Esophagus muscularis mucosa (tissue), 4 donors: ENCODE results near the gene DMD. TPM values are rescaled to one million over a fixed set of nuclear protein-coding genes. Genes with fewer than 3 reads are reported as not detected.

ENCODE experiments used
- DNase-seq: peaks from one replicate; pipeline ENCODE4 v3.0.0-alpha.2; 2017; ENCODE audit errors: extremely low spot score
- H3K27ac ChIP-seq, 4 donors: fragments of 200-600 bp; sonication (generic); replicated peaks in 1 of 4; 1 replicate in 3 of 4; 2 replicates in 1 of 4; pipeline ENCODE4 v1.5.1; 2016 to 2019; ENCODE audit warnings: mild to moderate bottlenecking in 1 of 4
- H3K27me3 ChIP-seq, 4 donors: fragments of 200-600 bp; sonication (generic); one replicate each; pipeline versions ENCODE4 v1.5.1 to v1.6.0; 2016 to 2019
- H3K36me3 ChIP-seq, 4 donors: fragments of 200-600 bp; sonication (generic); one replicate each; pipeline ENCODE4 v1.5.1; 2016 to 2019
- H3K4me1 ChIP-seq, 4 donors: fragments of 200-600 bp; sonication (generic); one replicate each; pipeline ENCODE4 v1.5.1; 2016 to 2019
- H3K4me3 ChIP-seq, 4 donors: fragments of 200-600 bp; sonication (generic); 1 replicate in 2 of 4; 2 replicates in 2 of 4; pipeline ENCODE4 v1.5.1; 2016 to 2019; ENCODE audit warnings: mild to moderate bottlenecking in 4 of 4, moderate library complexity in 1 of 4
- H3K9me3 ChIP-seq, 4 donors: fragments of 200-600 bp; sonication (generic); 1 replicate in 3 of 4; 2 replicates in 1 of 4; pipeline ENCODE4 v1.5.1; 2016 to 2019
- EP300 ChIP-seq: sonication (generic); formaldehyde crosslinking; IDR thresholded peaks from one replicate; pipeline ENCODE4 v1.6.1; 2017; ENCODE audit warnings: antibody characterized with exemption
- POLR2A ChIP-seq: fragments of 450-650 bp; IDR thresholded peaks from one replicate; pipeline ENCODE4 v1.6.1; 2017; ENCODE audit warnings: antibody characterized with exemption, moderate library complexity, mild to moderate bottlenecking, low read depth
- POLR2AphosphoS5 ChIP-seq, 2 donors: sonication (generic); formaldehyde crosslinking; IDR thresholded peaks; one replicate each; pipeline ENCODE4 v1.6.1; 2017; ENCODE audit warnings: antibody characterized with exemption in 2 of 2
- WGBS: methylation state at CpG from one replicate; pipeline ENCODE4 v1.1.5; 2018; 5-methylcytosine and 5-hydroxymethylcytosine counted together
- intact Hi-C: fragments of 100-400 bp; cut with DNase I; formaldehyde crosslinking; loops from one replicate; pipeline ENCODE4 v1.15.1; 2023
- total RNA-seq, 4 donors: library from RNA; depleted of rRNA; stranded (reverse); fragments of >200 nt; gene quantifications; one replicate each; pipeline versions ENCODE4 v1.1.0 to v1.2.1, GENCODE V29; 2016
- TF ChIP-seq, protein P1 (sequence below), 3 experiments: fragments of 200-600 bp in 2 of 3; fragments of 450-650 bp in 1 of 3; sonication (generic) in 2 of 3; IDR thresholded peaks; one replicate each; pipeline ENCODE4 v1.5.1; 2017 to 2019; ENCODE audit warnings: antibody characterized with exemption in 3 of 3, mild to moderate bottlenecking in 2 of 3, moderate library complexity in 1 of 3

The DMD gene
- total RNA-seq, 4 donors from 2014 or later = 127 to 210 (median 188) TPM

DNA sequence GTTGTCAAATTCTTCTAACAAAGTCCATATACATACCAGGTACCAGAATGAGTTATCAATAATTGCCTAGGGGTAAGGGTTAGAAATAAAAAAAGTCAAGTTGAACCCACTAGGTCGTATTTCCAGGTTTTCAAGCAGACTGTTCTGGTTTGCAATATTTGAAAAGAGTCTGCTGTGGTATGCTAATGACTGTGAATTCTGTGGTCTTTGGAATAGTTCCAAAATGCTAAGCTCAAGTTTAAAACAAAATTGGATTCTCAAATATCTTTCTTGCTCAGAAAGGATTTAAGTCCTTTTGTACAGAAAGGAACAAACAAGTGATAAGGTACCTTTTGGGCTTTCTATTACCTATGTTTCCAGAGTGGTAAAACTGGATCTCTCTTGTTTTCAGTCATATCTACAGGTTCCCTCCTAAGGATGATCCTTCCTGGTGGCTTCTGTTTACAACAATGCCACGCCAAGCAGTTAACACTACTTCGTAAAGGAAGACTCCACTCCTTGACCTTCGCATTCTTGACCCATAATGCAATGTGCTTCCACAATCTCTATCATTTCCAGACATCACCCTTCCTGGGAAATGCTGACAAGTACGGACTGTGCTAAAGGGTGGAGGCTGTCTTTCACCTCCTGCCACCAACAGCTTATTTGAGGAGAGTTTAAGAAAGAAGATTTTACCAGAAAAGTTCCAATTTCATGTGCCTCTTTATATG is 1607.8 kb downstream of the DMD start:
- no peak for TF ChIP-seq EP300
- TF ChIP-seq, protein P1, sequence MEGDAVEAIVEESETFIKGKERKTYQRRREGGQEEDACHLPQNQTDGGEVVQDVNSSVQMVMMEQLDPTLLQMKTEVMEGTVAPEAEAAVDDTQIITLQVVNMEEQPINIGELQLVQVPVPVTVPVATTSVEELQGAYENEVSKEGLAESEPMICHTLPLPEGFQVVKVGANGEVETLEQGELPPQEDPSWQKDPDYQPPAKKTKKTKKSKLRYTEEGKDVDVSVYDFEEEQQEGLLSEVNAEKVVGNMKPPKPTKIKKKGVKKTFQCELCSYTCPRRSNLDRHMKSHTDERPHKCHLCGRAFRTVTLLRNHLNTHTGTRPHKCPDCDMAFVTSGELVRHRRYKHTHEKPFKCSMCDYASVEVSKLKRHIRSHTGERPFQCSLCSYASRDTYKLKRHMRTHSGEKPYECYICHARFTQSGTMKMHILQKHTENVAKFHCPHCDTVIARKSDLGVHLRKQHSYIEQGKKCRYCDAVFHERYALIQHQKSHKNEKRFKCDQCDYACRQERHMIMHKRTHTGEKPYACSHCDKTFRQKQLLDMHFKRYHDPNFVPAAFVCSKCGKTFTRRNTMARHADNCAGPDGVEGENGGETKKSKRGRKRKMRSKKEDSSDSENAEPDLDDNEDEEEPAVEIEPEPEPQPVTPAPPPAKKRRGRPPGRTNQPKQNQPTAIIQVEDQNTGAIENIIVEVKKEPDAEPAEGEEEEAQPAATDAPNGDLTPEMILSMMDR (IDR thresholded peaks at IDR 0.05) = no peak
- TF ChIP-seq POLR2A = no peak
- TF ChIP-seq POLR2AphosphoS5 (IDR thresholded peaks at IDR 0.05) = no peak
- no peak for DNase-seq
- Histone ChIP-seq H3K9me3 (no peaks in the 10 kb centered on the region), H3K27ac (no peak overlapping the region), H3K27me3 (no peaks in the 10 kb centered on the region), H3K36me3 (no peaks in the 10 kb centered on the region), H3K4me3 (no peak overlapping the region), H3K4me1 (no peaks in the 10 kb centered on the region)
- intact Hi-C loops = no loop called here
- WGBS = 60% methylated on average over 5 of the region's 5 CpGs

- 86% methylated on average over 3 of the region's 3 CpGs for WGBS
- Histone ChIP-seq H3K4me3 (no peak overlapping the region), H3K36me3 (no peaks in the 10 kb centered on the region), H3K27ac (no peak overlapping the region), H3K9me3 (no peaks in the 10 kb centered on the region), H3K27me3 (no peaks in the 10 kb centered on the region), H3K4me1 (no peaks in the 10 kb centered on the region)
- intact Hi-C loops = no loop called here
- DNase-seq = no peak
- TF ChIP-seq, protein P1 (IDR thresholded peaks at IDR 0.05) = no peak
These were observed 1610.5 kb downstream of the DMD start for GRCh38 chrX:31600823-31601222.

- Histone ChIP-seq H3K9me3 (no peaks in the 10 kb centered on the region), H3K4me1 (no peaks in the 10 kb centered on the region), H3K27ac (no peak overlapping the region), H3K27me3 (no peaks in the 10 kb centered on the region), H3K4me3 (no peak overlapping the region), H3K36me3 (no peaks in the 10 kb centered on the region)
- WGBS = 62% methylated on average over 2 of the region's 2 CpGs
- TF ChIP-seq, protein P1 (IDR thresholded peaks at IDR 0.05) = no peak
- TF ChIP-seq POLR2AphosphoS5 (IDR thresholded peaks at IDR 0.05) (no peak), EP300 (no peak), POLR2A (no peak)
- no peak for DNase-seq
- intact Hi-C loops = no loop called here
These were observed 1618.0 kb downstream of the DMD start for GRCh38 chrX:31593353-31593752.

DNA sequence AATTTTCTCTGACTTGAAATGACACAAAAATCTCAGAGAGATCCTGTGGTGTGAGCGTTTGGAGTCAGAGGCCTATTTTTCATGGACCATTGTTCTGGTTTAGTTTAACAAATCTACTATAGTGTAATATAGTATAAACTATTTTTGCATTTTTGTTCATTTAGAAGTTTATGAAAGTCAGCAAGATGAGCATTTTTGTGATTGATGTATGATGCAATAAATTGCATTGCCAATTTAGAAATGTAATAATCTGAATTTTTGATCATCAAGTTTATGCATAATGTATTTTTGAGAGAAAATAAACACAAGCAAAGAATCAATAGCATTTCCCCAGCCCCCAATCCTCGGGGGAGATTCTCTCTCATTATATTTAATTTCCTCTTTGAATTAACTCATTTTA is 1620.0 kb downstream of the DMD start:
- DNase-seq = no peak
- TF ChIP-seq POLR2AphosphoS5 (IDR thresholded peaks at IDR 0.05) = no peak
- TF ChIP-seq, protein P1 (IDR thresholded peaks at IDR 0.05) = no peak
- no peak for TF ChIP-seq POLR2A
- TF ChIP-seq EP300 = no peak
- H3K4me3 ChIP-seq = no peak overlapping the region
- H3K36me3 ChIP-seq = no peaks in the 10 kb centered on the region
- no peaks in the 10 kb centered on the region for H3K4me1 ChIP-seq
- no peaks in the 10 kb centered on the region for H3K9me3 ChIP-seq
- intact Hi-C loops = no loop called here
- no peak overlapping the region for H3K27ac ChIP-seq
- 68% methylated on average over 2 of the region's 2 CpGs for WGBS
- no peaks in the 10 kb centered on the region for H3K27me3 ChIP-seq

GRCh38 chrX:31590581-31591114 is 1620.7 kb downstream of the DMD start:
- no peaks in the 10 kb centered on the region for H3K36me3 ChIP-seq
- intact Hi-C loops = no loop called here
- H3K4me3 ChIP-seq = no peak overlapping the region
- 65% methylated on average over 5 of the region's 5 CpGs for WGBS
- TF ChIP-seq, protein P1 (IDR thresholded peaks at IDR 0.05) = no peak
- TF ChIP-seq POLR2AphosphoS5 (IDR thresholded peaks at IDR 0.05) (no peak), POLR2A (no peak)
- no peaks in the 10 kb centered on the region for H3K9me3 ChIP-seq
- H3K4me1 ChIP-seq = no peaks in the 10 kb centered on the region
- DNase-seq = no peak
- H3K27me3 ChIP-seq = no peaks in the 10 kb centered on the region
- H3K27ac ChIP-seq = no peak overlapping the region
